GM18870 (cell line): ENCODE results near the gene EID1.

Experiments
- ATAC-seq: cut with Tn5 transposase; IDR thresholded peaks from one replicate; pipeline ENCODE4 v1.9.1; 2021; ENCODE audit warnings: moderate library complexity; ENCODE audit not compliant: unreplicated experiment

EID1 gene

DNA sequence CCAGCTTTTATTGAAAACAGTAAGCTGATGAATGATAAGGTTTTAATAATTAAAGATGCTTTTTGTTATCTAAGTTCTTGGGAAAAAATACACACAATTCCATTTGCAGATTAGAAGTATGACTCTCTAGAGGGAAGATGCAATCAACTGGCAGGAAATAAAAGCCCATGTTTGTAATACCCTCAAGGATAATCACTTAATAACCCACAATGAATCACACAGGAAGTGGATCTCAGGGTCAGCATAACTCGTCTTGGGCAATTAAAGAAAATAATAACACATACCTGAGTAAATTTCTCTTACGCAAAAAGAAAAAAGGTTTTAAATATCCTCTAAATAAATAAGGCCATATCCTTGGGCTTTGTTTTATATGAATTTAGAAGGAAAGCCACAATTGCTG, 9.4 kb upstream of the EID1 start:
- ATAC-seq, result no peak

DNA sequence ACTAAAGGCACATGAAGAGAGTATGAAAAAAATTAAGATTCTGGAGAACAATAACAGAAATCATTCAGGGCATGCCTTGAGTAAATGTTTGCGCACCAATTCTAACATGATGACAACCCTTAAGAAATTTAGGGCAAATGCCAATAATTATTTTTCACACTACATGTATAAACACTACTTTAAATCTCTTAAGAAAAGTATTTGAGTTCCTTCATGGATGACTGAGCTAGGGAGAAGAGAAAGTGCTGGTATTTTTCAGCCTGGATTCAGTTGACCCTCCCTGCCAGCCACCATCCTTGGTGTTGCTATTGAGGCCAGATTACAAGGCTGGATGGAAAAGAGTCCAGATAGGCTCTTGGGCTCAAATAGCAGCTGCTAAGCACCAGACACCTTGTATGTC, 8.0 kb upstream of the EID1 start:
- no peak for ATAC-seq

DNA sequence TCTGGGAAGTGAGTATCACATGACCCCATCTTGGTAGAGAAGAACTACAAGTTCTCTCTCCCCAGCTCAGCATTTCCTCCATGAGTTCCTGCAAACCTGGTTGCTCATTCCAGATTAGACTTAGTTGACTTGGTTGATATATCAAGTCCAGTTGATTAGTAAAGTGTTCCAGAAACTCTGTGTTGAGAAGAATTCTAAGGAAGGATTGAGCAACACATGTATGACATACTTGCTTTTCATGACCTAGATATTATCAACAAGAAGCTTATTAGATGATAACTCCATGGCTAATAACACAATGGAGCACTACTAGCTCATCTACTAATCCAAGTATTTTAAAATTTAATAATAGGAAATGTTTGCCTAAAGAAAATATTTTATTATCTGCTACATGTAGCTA, 6.4 kb upstream of the EID1 start:
- ATAC-seq, result no peak

DNA sequence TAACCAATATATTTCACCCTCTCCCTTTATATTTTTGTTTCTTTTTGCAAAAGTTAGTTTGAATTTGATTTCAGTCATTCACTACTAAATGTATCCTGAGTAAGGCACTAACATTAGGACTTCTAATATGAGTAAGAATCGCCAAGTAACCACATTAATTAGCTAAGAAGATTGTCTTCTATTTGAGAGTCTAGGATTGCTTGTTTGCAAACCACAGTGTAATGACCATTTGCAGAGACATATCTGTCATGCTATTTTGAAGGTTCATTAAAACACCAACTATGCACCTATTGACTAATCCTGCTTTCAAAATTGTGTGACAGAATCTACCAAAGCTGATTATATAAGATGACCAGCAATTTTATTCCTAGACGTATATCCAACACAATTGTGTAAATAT, 5.3 kb upstream of the EID1 start:
- no peak for ATAC-seq

DNA sequence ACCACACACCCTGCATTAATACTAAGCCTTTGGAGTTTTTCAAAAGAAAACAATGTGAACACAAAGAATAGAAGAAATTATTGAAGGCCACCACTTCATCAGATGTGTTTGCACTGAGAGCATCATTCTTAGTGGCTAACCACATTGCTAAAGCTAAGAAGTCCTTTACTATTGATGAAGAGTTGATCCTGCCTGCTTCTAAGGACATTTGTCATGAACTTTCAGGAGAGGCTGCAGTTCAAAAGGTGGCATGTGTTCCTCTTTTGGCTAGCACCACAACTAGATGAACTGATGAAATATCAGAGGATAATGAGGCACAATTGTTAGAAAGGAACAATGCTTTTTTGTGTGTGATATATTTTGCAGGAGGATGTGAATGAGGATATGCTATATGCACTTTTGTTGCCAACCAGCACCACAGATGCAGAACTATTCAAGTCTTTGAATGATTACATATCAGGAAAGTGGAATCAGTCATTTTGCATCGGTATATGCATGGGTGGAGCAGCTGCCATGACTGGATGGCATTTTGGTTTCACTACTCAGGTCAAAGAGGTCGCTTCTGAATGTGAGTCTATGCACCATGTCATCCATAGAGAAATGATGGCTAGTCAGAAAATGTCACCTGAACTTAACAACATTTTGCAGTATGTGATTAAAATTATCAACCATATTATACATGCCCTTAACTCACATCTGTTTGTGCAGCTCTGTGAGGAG, 2.5 kb upstream of the EID1 start:
- ATAC-seq, result no peak

DNA sequence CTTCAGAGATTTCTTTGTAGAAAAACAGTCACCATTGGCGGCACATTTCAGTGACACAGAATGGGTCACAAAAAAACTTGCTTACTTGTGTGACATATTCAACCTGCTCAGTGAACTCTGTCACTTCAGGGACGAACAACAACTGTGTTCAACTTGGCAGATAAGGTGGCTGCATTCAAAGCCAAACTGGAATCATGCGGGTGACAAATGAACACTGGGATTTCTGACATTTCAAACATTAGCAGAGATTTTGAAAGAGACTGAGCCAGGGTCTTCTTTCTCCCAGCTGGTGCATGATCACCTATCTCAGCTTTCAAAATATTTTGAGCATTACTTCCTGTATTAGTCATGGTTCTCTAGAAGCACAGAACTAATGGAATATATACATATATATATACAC, 1.9 kb upstream of the EID1 start:
- no peak for ATAC-seq

DNA sequence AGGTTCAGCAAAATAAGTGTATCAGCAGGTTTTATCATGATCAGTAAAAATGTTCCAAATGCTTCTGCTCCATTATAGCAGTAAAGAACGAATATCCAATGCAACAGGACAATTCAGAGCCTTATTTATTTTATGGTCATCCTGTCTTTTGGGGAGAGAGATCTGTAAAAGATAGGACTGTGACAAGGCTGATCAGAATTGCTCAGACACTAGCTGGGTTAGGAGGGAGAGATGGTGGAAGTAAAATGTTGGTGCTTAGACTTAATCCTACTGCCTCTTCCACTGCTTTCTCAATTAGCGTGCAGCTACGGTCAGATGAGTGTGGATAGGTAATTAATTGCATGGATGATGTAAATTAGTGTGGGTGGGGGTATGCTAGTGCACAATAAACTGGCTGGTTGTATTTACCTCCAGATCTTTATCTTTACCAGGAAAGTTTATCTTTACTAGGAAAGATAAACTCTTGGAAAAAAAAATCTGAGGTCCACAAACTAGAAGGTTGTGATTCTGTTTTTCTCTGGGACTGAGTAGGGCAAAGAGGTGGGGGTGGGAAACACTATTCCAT, 2.2 kb downstream of the EID1 start:
- ATAC-seq, result no peak

DNA sequence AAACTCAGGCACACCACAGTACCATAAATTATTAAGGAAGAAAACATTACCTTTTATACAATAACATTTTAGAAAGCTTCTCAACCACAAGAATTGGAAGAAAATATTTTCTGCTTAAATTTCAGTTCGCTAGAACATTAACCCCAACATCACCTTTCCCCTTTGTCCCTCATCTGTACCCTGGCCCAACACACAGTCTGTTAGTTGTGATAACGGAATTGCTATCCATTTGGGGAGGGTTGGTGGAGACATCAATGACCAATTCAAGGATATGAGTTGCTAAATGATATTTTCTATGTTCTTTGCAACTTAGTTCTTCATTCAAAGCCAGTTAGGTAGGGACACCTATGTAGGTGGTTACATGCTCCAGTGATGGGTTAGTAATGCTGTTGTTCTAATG, 5.8 kb downstream of the EID1 start:
- no peak for ATAC-seq

DNA sequence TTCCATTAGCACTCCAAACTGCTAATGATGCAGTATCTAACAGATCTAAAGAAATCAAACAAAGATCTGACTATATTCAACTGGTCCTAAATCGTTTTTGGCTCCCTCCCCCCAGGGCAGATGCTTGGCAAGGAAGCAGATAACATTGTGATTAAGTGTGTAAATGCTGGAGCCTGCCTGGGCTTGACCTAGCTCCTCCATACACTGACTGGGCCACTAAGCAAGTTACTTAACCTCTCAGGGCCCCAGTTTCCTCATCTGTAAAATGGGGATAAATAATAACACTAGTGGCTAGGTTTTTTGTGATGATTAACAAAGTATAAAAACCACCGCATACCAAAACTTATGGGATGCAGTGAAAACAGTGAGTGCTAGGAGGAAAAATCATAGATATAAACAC, 9.2 kb downstream of the EID1 start:
- ATAC-seq, result no peak

DNA sequence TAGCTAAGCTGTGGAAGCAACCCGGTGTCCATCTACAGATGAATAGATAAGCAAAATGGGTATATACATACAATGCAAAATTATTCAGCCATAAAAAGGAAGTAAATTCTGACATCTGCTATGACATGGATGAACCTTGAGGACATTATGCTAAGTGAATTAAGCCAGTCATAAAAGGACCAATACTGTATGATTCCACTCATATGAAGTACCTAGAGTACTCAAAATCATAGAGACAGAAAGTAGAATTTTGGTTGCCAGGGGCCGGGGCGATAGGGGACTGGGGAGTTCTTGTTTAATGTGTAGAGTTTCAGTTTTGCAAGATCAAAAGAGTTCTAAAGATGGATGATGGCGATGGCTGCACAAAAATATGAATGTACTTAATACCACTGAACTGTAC, 10.3 kb downstream of the EID1 start:
- ATAC-seq, result no peak

DNA sequence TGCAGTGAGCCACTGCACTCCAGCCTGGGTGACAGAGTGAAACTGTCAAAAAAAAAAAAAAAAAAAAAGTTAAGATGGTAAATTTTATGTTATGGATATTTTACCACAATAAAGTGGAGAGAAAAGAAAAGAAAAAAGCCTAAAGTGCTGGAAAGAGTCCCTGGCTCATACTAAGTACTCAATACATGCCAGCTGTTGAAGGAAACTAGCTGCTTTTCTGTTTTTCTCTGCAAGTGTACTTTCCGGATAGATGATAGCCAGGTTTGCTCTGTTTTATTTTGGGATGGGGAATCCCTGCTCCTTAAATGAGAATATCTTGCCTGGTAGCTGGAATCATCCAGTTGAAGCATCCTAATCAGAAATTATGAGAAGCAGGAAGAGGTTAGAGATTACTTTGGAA, 10.9 kb downstream of the EID1 start:
- ATAC-seq, result no peak

DNA sequence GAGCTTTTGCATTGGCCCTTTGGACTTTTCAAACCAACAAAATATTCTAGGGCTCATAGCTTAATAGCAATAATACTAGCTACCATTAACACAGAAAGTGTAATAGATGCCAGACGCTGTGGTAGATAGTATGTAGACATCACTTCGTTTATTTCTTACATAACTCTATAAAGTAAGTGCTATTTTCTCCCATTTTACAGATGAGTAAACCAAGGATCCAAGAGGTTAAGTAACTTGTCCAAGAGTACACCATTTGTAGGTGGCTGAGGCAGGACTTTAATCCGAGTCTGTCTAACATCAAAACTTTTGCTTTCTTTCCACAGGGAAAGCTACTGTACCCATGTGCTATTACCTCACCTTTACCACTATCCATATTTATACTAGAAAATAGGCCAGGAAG, 12.0 kb downstream of the EID1 start:
- no peak for ATAC-seq

DNA sequence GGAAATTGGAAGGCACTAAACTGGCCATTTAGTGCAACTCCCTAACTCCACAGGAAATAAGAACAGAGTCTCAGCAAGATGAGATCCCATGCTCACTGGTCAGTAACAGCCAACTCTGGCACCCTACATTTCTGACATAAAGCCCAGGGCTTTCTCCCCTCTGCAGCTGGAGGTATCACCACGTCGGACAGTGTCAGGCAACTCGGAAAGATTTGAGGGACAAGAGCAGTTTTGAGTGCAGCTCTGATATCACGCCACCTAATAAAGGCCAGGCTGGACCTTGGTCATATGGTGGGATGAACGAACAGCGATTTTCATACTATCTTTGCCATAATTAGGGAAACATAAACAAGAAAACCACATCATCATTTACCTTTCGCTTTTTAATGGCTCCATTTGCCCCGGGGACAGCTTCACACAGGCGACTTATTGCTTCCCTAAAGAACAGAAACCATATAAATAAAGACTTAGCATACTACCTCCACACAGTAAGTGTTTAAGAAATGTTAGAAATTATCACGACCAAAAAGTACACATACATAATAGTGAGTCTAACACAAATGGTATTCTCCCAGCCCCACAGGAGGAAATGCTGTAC, 12.5 kb downstream of the EID1 start:
- no peak for ATAC-seq

DNA sequence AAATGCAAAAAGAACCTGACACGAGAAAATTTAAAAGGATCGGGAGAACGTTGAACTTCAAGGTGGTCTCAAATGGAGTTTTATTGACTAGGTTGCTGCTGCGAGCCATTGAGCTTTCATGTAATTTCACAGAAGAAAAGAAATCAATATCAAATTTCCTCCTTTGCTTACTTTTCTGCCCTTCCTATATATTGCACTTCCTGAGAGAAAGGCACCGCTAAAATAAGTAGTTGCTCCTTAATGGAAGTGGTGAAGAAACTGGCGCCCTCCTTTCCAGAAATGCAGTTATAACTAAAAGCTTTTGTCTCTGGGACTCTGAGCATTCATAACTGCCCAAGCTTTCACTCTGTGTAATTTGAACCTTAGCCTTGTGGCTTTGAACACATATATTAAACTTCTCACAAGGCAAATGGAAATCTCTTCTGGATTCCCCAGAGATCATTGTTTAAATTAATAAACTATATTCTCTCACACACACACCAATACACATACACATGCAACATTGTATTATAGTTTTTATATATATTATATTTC, 13.4 kb downstream of the EID1 start:
- ATAC-seq, result no peak

DNA sequence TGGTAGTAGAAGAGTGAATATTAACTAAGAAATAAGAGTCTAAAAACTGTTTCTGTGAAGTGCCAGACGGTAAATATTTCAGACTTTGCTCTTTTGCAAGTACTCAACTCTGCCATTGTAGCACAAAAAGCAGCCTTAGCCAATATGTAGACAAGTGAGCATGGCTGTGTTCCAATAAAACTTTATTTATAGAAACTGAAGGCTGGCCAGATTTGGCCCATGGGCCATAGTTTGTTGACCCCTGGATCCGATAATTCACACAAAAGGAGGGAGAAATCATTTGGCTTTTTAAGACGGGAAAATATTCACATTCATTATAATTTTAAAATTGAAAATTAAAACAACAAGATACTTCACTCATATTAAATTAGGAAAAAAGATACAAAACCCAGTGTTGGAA, 15.4 kb downstream of the EID1 start:
- ATAC-seq, result no peak

DNA sequence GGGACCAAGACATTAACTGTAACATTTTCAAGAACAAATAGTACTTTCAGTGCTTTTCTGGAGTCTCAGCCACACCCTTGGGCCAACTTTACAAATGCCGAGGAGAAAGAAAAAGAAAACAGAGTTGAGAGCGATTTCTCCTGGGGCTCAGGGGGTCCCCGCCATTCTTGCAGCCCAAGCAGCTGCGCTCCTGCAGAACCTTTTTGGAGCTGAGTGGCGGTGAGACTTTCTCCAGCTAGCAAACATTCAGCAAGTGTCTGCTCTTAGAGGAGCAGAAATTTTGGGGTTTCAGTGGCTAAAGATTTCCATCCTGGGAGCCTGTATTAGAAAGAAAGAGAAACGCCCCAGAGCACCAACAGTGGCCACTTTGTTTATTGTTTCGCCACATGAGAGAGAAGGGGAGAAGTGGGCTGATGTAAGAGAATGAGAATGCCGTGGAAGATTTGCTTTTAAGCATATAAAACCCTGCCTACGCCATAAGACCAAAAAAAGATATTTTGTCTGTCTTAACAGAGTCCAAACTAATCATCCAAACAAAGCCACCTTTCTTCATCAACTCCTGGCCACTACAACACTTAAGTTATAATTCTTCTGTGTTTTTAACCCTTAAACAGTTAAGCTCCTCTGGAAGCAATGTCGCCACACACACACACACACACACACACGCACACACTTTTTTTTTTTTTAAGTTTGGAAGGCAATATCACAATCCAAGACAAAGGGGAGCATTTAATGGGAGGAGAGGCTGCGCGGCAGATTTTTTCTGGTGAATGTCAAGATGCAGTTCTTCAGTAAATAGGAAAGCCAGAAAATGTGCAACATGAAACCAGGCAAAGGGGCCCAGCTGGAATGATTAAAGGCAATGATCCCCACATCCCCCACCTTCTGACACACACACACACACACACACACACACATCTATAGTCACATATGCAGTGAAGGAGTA, 19.2 kb downstream of the EID1 start:
- no peak for ATAC-seq

DNA sequence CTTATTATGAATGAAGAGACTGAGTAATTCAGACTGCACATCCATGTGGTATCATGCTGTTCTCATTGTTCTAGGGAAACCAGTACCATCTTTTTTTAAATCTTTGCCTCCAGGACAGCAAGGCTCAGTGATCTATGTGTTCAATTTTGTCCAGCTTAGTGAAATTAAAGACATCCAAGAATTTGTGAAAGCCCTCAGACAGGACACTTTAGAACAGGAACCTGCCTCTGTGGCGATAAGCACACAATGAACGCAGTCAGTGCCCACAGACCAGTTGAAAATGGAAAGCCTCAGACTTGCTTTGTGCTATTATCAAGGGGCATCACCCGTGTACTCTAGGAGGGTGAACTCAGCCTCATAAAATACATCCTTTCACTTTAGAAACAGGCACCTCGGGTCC, 20.1 kb downstream of the EID1 start:
- no peak for ATAC-seq

DNA sequence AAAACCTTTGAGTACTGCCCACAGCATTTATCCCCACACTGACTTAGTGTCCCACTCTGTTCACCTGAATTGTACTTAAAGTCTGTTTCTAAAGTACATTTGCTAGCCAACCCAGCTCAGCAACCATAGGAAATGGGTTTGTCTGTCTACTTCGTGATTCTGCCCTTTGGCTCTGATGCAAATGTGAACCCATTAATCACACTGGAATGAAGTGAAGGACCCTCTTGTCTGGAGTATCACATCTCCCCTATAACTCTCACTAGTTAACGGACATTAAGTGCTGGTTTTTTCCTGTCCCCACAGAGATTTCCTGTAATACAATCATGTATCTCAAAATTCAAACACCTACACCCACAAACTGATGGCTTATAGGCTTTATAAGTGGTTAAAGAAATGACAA, 20.5 kb downstream of the EID1 start:
- ATAC-seq, result no peak

DNA sequence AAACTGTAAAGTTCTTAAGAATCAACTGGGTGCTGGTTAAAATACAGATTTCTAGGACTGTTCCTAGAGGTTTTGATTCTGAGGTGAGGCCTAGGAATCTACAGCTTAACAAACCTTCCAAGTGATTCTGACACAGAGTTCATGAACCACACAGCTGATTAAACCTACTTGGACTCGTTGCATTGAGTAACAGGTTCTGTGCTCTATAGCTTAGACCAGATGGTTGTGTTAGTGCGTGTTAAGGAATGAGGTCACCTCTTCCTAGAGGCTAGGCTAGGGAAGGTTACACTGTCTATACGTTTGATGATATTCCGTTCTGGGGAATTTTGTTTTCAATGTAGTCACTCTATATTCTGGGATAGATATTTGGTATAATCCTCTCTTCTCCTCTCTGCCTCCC, 21.9 kb downstream of the EID1 start:
- no peak for ATAC-seq

DNA sequence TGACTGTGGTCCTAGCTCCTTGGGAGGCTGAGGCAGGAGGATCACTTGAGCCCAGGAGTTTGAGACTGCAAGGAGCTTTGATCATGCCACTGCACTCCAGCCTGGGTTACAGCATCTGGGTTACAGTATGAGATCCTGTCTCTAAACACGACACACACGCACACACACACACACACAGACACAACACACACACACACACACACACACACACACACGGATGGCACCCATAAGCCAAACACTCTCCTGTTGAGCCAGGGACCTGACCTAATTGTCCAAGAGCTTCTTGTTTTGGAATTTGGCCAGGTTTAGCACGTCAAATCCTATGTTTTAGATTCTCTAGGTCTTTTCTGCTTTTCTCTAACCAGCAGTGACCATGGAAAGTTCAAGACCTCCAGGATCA, 26.8 kb downstream of the EID1 start:
- ATAC-seq, result no peak

DNA sequence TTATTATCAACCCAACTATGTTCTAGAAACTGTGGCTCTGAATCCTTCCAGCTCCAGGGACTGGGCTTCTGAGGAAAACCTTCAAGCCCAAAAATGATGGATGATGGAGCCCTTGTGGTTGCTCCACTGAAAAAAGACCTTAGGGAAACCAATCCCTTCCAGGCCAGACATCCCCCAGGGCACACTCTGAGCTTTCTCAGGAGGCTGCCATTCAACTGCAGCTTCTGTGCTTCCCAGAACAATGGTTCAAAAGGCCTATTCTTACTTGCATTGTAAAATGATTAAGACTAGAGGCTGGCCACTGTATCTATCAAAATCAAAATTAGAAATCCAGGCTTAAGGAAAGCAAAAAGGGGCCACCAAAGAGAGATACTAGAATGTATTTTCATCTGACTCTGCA, 27.3 kb downstream of the EID1 start:
- no peak for ATAC-seq
